Adrenal gland (tissue), 12 donors: ENCODE measurements around the gene ALKBH8. TPM values are rescaled to one million over a fixed set of nuclear protein-coding genes. Genes with fewer than 3 reads are reported as not detected.
"Not testable (repeated sequence)": the region's sequence is repeated elsewhere in the genome, so short reads cannot be mapped to it uniquely, and the experiment has no call there.

Source experiments
- DNase-seq, 7 donors: peaks; one replicate each; pipeline ENCODE4 v3.0.0-alpha.2; 2019 to 2020
- H3K27ac ChIP-seq, 5 donors: fragments of 200-600 bp; sonication (generic) in 4 of 5; 1 replicate in 3 of 5; 2 replicates in 2 of 5; pipeline versions ENCODE4 v1.5.1 to v1.8.0; 2016 to 2020; ENCODE audit warnings: mild to moderate bottlenecking in 1 of 5
- H3K27me3 ChIP-seq: fragments of 200-600 bp; 2 replicates; pipeline ENCODE4 v1.8.0; 2021
- H3K36me3 ChIP-seq, 2 donors: fragments of 200-600 bp; replicated peaks in 1 of 2; 1 replicate in 1 of 2; 2 replicates in 1 of 2; pipeline versions ENCODE4 v1.5.1 to v1.8.0; 2018 to 2022
- H3K4me1 ChIP-seq, 2 donors: fragments of 200-600 bp; replicated peaks in 1 of 2; 1 replicate in 1 of 2; 2 replicates in 1 of 2; pipeline versions ENCODE4 v1.5.1 to v1.8.0; 2018 to 2021
- H3K4me3 ChIP-seq, 4 donors: fragments of 200-600 bp; sonication (generic) in 3 of 4; one replicate each; pipeline ENCODE4 v1.5.1; 2016 to 2018
- H3K9me3 ChIP-seq, 3 donors: fragments of 200-600 bp; sonication (generic) in 1 of 3; replicated peaks in 1 of 3; 1 replicate in 2 of 3; 2 replicates in 1 of 3; pipeline versions ENCODE4 v1.5.1 to v1.8.0; 2016 to 2021
- CTCF ChIP-seq, 6 experiments: fragments of 450-650 bp in 4 of 6; fragments of 200-600 bp in 2 of 6; sonication (generic) in 1 of 6; IDR thresholded peaks; 1 replicate in 5 of 6; 2 replicates in 1 of 6; pipeline versions ENCODE4 v1.5.1 to v1.8.0; 2016 to 2021; ENCODE audit warnings: antibody characterized with exemption in 6 of 6, mild to moderate bottlenecking in 2 of 6, moderate library complexity in 1 of 6
- POLR2A ChIP-seq, 2 donors: fragments of 450-650 bp; IDR thresholded peaks; one replicate each; pipeline ENCODE4 v1.6.1; 2017; ENCODE audit warnings: antibody characterized with exemption in 2 of 2, mild to moderate bottlenecking in 2 of 2, moderate library complexity in 1 of 2
- WGBS, 4 donors: extraction: QIAGEN DNeasy Blood & Tissue Kit in 2 of 4; methylation state at CpG; one replicate each; pipeline versions ENCODE4 v1.1.5 to v1.1.7; 2013 to 2017; 5-methylcytosine and 5-hydroxymethylcytosine counted together
- intact Hi-C, 2 donors: fragments of 100-400 bp; cut with DNase I; formaldehyde crosslinking; loops; one replicate each; pipeline versions ENCODE4 v1.14.1 to v1.15.0; 2022 to 2023
- polyA plus RNA-seq, 3 donors: library from polyadenylated mRNA; stranded (reverse); fragments of 200-250 nt in 2 of 3; fragments of 350-450 nt in 1 of 3; fragmentation: Illumina TruSeq in 1 of 3; extraction: RNeasy Lipid Tissue Mini Kit (QIAGEN cat#74804) in 1 of 3; gene quantifications; one replicate each; pipeline ENCODE4 v1.2.3, GENCODE V29; 2013 to 2014
- total RNA-seq, 9 donors: library from RNA; depleted of rRNA in 4 of 9; stranded (reverse); fragments of >200 nt in 4 of 9; fragments of 120-200 nt in 1 of 9; fragmentation: NEBNext Ultra II Directional in 1 of 9; extraction: Animal tissue kit (Norgen Biotek cat#: 25700) in 1 of 9; gene quantifications; one replicate each; pipeline versions ENCODE4 v1.1.0 to v1.2.4, GENCODE V29; 2013 to 2023
- donor health status: healthy with polysubstance abuse.
- donor health status: Bipolar disorder and iron deficiency.
- donor health status: DM: yes; HTN: yes; CAD: no.
- donor health status: DM: no; HTN: no; CAD: no.
- donor health status: DM: no; HTN: no; CAD: no.
- donor health status: DM: yes; HTN: yes; CAD: no.

Gene ALKBH8
- total and polyA plus RNA-seq, 12 donors = 2.5 to 9.5 (median 5.5) TPM

GRCh38 chr11:107504981-107505380 is 60.6 kb downstream of the ALKBH8 start:
- H3K36me3 ChIP-seq = no peaks in the 10 kb centered on the region
- H3K9me3 ChIP-seq = no peaks in the 10 kb centered on the region
- no peak for DNase-seq
- H3K27ac ChIP-seq = no peak overlapping the region
- TF ChIP-seq CTCF (IDR thresholded peaks at IDR 0.05) = no peak
- TF ChIP-seq POLR2A (IDR thresholded peaks at IDR 0.05) = no peak
- H3K4me1 ChIP-seq = no peaks in the 10 kb centered on the region
- H3K27me3 ChIP-seq = no peaks in the 10 kb centered on the region
- intact Hi-C loops = no loop called here
- WGBS, 4 donors = 91 to 96% (median 93%) methylated on average over 5 of the region's 5 CpGs
- no peak overlapping the region for H3K4me3 ChIP-seq

- Histone ChIP-seq H3K27me3 (no peaks in the 10 kb centered on the region), H3K9me3 (no peaks in the 10 kb centered on the region), H3K36me3 (no peaks in the 10 kb centered on the region), H3K27ac (no peak overlapping the region), H3K4me3 (no peak overlapping the region), H3K4me1 (no peaks in the 10 kb centered on the region)
- DNase-seq = no peak
- no peak for TF ChIP-seq POLR2A (IDR thresholded peaks at IDR 0.05)
- TF ChIP-seq CTCF (IDR thresholded peaks at IDR 0.05) = no peak
- WGBS, 4 donors = 94 to 100% (median 98%) methylated on average over 1 of the region's 1 CpG
- intact Hi-C loops = no loop called here
These were observed 63.8 kb downstream of the ALKBH8 start for GRCh38 chr11:107501713-107502112.

GRCh38 chr11:107497371-107497770 is 68.2 kb downstream of the ALKBH8 start:
- H3K36me3 ChIP-seq, DNase-seq, H3K4me3 ChIP-seq, H3K9me3 ChIP-seq, H3K4me1 ChIP-seq, H3K27me3 ChIP-seq, intact Hi-C loops, H3K27ac ChIP-seq: not testable (repeated sequence)
- WGBS, 4 donors = 92 to 96% (median 95%) methylated on average over 7 of the region's 7 CpGs

- peak in 4 of 7 donors; percentile 18 to 53 (median 32) for DNase-seq
- WGBS, 4 donors = 53 to 69% (median 65%) methylated on average over 4 of the region's 4 CpGs
- H3K36me3 ChIP-seq = no peaks in the 10 kb centered on the region
- H3K27me3 ChIP-seq = no peaks in the 10 kb centered on the region
- H3K9me3 ChIP-seq = no peaks in the 10 kb centered on the region
- H3K4me3 ChIP-seq = no peak overlapping the region
- H3K27ac ChIP-seq = no peak overlapping the region
- intact Hi-C loops = no loop called here
- TF ChIP-seq CTCF (IDR thresholded peaks at IDR 0.05) = no peak
- no peak for TF ChIP-seq POLR2A (IDR thresholded peaks at IDR 0.05)
- no peaks in the 10 kb centered on the region for H3K4me1 ChIP-seq
These were observed 69.5 kb downstream of the ALKBH8 start for GRCh38 chr11:107496011-107496410.

GRCh38 chr11:107494055-107494454 is 71.5 kb downstream of the ALKBH8 start:
- 70 to 95% (median 81%) methylated on average over 1 of the region's 1 CpG for WGBS, 4 donors
- DNase-seq = no peak
- intact Hi-C loops = no loop called here
- H3K9me3 ChIP-seq = no peaks in the 10 kb centered on the region
- H3K27ac ChIP-seq = no peak overlapping the region
- TF ChIP-seq CTCF (IDR thresholded peaks at IDR 0.05) = no peak
- TF ChIP-seq POLR2A (IDR thresholded peaks at IDR 0.05) = no peak
- H3K27me3 ChIP-seq = no peaks in the 10 kb centered on the region
- H3K4me1 ChIP-seq = no peaks in the 10 kb centered on the region
- H3K36me3 ChIP-seq = no peaks in the 10 kb centered on the region
- H3K4me3 ChIP-seq = no peak overlapping the region
